ENCODE measurements around the gene ZNF835.

GRCh38 chr19:56671613-56671994, at the start of gene ZNF835:
- TF ChIP-seq, protein P1, sequence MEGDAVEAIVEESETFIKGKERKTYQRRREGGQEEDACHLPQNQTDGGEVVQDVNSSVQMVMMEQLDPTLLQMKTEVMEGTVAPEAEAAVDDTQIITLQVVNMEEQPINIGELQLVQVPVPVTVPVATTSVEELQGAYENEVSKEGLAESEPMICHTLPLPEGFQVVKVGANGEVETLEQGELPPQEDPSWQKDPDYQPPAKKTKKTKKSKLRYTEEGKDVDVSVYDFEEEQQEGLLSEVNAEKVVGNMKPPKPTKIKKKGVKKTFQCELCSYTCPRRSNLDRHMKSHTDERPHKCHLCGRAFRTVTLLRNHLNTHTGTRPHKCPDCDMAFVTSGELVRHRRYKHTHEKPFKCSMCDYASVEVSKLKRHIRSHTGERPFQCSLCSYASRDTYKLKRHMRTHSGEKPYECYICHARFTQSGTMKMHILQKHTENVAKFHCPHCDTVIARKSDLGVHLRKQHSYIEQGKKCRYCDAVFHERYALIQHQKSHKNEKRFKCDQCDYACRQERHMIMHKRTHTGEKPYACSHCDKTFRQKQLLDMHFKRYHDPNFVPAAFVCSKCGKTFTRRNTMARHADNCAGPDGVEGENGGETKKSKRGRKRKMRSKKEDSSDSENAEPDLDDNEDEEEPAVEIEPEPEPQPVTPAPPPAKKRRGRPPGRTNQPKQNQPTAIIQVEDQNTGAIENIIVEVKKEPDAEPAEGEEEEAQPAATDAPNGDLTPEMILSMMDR (IDR thresholded peaks at IDR 0.05; ENCODE audit: borderline replicate concordance, extremely low read depth, low read length, poor library complexity, severe bottlenecking), result no peak
- TF ChIP-seq EZH2 (IDR thresholded peaks at IDR 0.05; ENCODE audit: borderline replicate concordance, low read depth, low read length, severe bottlenecking), result no peak
